ENCODE results near the gene NACC2.

The NACC2 gene

GRCh38 chr9:136128436-136128835 is 33.3 kb upstream of the NACC2 start:
- no peak for DNase-seq (ENCODE audit: low spot score)

- DNase-seq (ENCODE audit: low spot score) = no peak
These were observed 32.2 kb upstream of the NACC2 start for GRCh38 chr9:136127313-136127712.

GRCh38 chr9:136124976-136125692 is 30.0 kb upstream of the NACC2 start:
- no peak for DNase-seq (ENCODE audit: low spot score)

- DNase-seq (ENCODE audit: low spot score) = peak; percentile 87
These were observed 27.6 kb upstream of the NACC2 start for GRCh38 chr9:136122425-136123383.

- DNase-seq (ENCODE audit: low spot score) = no peak
These were observed 26.7 kb upstream of the NACC2 start for GRCh38 chr9:136121801-136122200.

- DNase-seq (ENCODE audit: low spot score) = no peak
These were observed 25.4 kb upstream of the NACC2 start for GRCh38 chr9:136120438-136120844.

- no peak for DNase-seq (ENCODE audit: low spot score)
These were observed 24.8 kb upstream of the NACC2 start for GRCh38 chr9:136119883-136120393.

- no peak for DNase-seq (ENCODE audit: low spot score)
These were observed 24.2 kb upstream of the NACC2 start for GRCh38 chr9:136119061-136119882.

- peak; percentile 98 for DNase-seq (ENCODE audit: low spot score)
These were observed 23.4 kb upstream of the NACC2 start, which contains the start of gene TMEM250 for GRCh38 chr9:136118320-136119060. Gene TMEM250 (minus strand): TSS chr9:136118875. CDS start chr9:136116900, 1,975 bp downstream.

- DNase-seq (ENCODE audit: low spot score) = no peak
These were observed 22.8 kb upstream of the NACC2 start for GRCh38 chr9:136117916-136118319.

GRCh38 chr9:136117291-136117915 is 22.3 kb upstream of the NACC2 start:
- no peak for DNase-seq (ENCODE audit: low spot score)

GRCh38 chr9:136116360-136117098 is 21.4 kb upstream of the NACC2 start:
- DNase-seq (ENCODE audit: low spot score) = no peak

- DNase-seq (ENCODE audit: low spot score) = no peak
These were observed 20.7 kb upstream of the NACC2 start for GRCh38 chr9:136115641-136116359.

- no peak for DNase-seq (ENCODE audit: low spot score)
These were observed 20.1 kb upstream of the NACC2 start for GRCh38 chr9:136115206-136115605.

- DNase-seq (ENCODE audit: low spot score) = no peak
These were observed 19.5 kb upstream of the NACC2 start for GRCh38 chr9:136114610-136115009.

- no peak for DNase-seq (ENCODE audit: low spot score)
These were observed 17.5 kb upstream of the NACC2 start for GRCh38 chr9:136112541-136112940.

- DNase-seq (ENCODE audit: low spot score) = no peak
These were observed 16.8 kb upstream of the NACC2 start for GRCh38 chr9:136111910-136112309.

GRCh38 chr9:136111190-136111589 is 16.1 kb upstream of the NACC2 start:
- DNase-seq (ENCODE audit: low spot score) = no peak
